ENCODE measurements around the gene CYP27B1. TPM values are rescaled to one million over a fixed set of nuclear protein-coding genes. Genes with fewer than 3 reads are reported as not detected.

Gene CYP27B1
- total and polyA plus RNA-seq, 9 of the 15 experiments (the other 6 are each of a cell fraction or from before 2014, with no cell fraction given) = 0.18 to 4.2 (median 1.8) TPM

GRCh38 chr12:57813111-57813970 is 46.5 kb upstream of the CYP27B1 start:
- in situ Hi-C loops (cut with MboI) (no loop called here), intact Hi-C loops (cut with micrococcal nuclease) (no loop called here)
- TF ChIP-seq E2F4 (CRISPR knock-in tag; IDR thresholded peaks at IDR 0.05; ENCODE audit: low read depth) (no peak), ZNF449 (CRISPR knock-in tag; IDR thresholded peaks at IDR 0.05) (no peak), TARDBP (IDR thresholded peaks at IDR 0.05) (no peak), EZH2 (IDR thresholded peaks at IDR 0.05; ENCODE audit: borderline replicate concordance, low read depth, low read length) (no peak), COPS2 (conservative IDR thresholded peaks at IDR 0.05) (no peak), MGA (IDR thresholded peaks at IDR 0.05) (no peak)
- Histone ChIP-seq H3K9me3 (replicated peaks; ENCODE audit: control insufficient read depth, insufficient read depth, low read depth, low read length) (no peaks in the 10 kb centered on the region), H3K4me3 (no peak overlapping the region), H3K4me2 (ENCODE audit: insufficient read depth, low read length) (no peak overlapping the region), H2AFZ (ENCODE audit: low read depth, low read length) (no peak overlapping the region), H3K36me3 (ENCODE audit: control insufficient read depth, insufficient read depth, low read length) (no peaks in the 10 kb centered on the region), H3K4me1 (replicated peaks in 1 of 2; ENCODE audit: control insufficient read depth in 2 of 2, insufficient read depth in 2 of 2, low read length in 2 of 2) (peaks cover 14 to 28% of the 10 kb centered on the region in 2 experiments; a peak in 3 of 5 replicates), H3K9ac (ENCODE audit: insufficient read depth in 1 of 2, low read depth in 2 of 2, low read length in 2 of 2) (peak overlapping the region in 1 of 2 experiments; percentile 10; a peak in 1 of 4 replicates), H3K9me1 (ENCODE audit: control insufficient read depth, insufficient read depth, low read length) (peaks cover 6% of the 10 kb centered on the region), H3K27ac (ENCODE audit: extremely low read depth, low read depth, low read length) (no peak overlapping the region), H3K27me3 (ENCODE audit: control insufficient read depth in 2 of 2, insufficient read depth in 2 of 2, low read length in 2 of 2) (no peaks in the 10 kb centered on the region), H4K20me1 (replicated peaks; ENCODE audit: control insufficient read depth, insufficient read depth, low read length) (no peaks in the 10 kb centered on the region; the same call in 1 of the 2 replicates), H3K79me2 (ENCODE audit: control insufficient read depth, insufficient read depth, low read length) (no peaks in the 10 kb centered on the region)
- no peak for FAIRE-seq
- no TSS peak for BruUV-seq (replicated peaks)
- 48% methylated on average over 14 of the region's 14 CpGs for WGBS (ENCODE audit: insufficient coverage, low coverage, missing lambda C conversion rate)
- ChIA-PET CTCF (ENCODE audit: low intra/inter-chr PET ratio) (interaction anchor here (0.7 kb wide), 1 partner anchor 95 kb away, joined by 3 read pairs; no protein-coding TSS in a partner anchor), POLR2A (interaction anchor here (0.7 to 1.9 kb wide), 2 partner anchors 10 to 31 kb away, joined by 4 to 5 read pairs; no protein-coding TSS in a partner anchor)
- no peak for ATAC-seq
- no peak for DNase-seq (ENCODE audit: extremely low read depth in 1 of 4, low spot score in 3 of 4)
